GM19467 (cell line): ENCODE measurements around the gene PYROXD2.

Experiments used
- ATAC-seq: cut with Tn5 transposase; IDR thresholded peaks from one replicate; pipeline ENCODE4 v1.9.1; 2021; ENCODE audit warnings: mild to moderate bottlenecking, moderate library complexity; ENCODE audit not compliant: unreplicated experiment

The PYROXD2 gene

GRCh38 chr10:98340261-98340939 is 74.6 kb downstream of the PYROXD2 start:
- ATAC-seq, result peak; percentile 32

GRCh38 chr10:98339799-98340198 is 75.2 kb downstream of the PYROXD2 start:
- ATAC-seq, result peak; percentile 89

- ATAC-seq, result no peak
Measured at GRCh38 chr10:98338896-98339295, 76.1 kb downstream of the PYROXD2 start.

- ATAC-seq, result no peak
Measured at GRCh38 chr10:98338318-98338717, 76.7 kb downstream of the PYROXD2 start.

GRCh38 chr10:98337484-98337883 is 77.5 kb downstream of the PYROXD2 start:
- ATAC-seq, result no peak
